ENCODE data around the gene BAIAP2.
A peak's percentile ranks its signal among the peaks of the same experiment; 100 is the strongest.

Gene BAIAP2

GRCh38 chr17:81034779-81035520 lies at the start of gene BAIAP2:
TSS of gene BAIAP2 (plus strand) at chr17:81035151. CDS start at chr17:81035255, 104 bp downstream.
- peak within 1 kb of the TSS; percentile 97 for H3K4me3 Mint-ChIP-seq
- H3K27me3 Mint-ChIP-seq = peaks cover 41% of the 10 kb centered on the region
- peak within 1 kb of the TSS; percentile 83 for H3K27ac Mint-ChIP-seq
- H3K36me3 Mint-ChIP-seq (ENCODE audit: low read depth) = peaks cover 81% of the 10 kb centered on the region
- peaks cover 88% of the 10 kb centered on the region for H3K4me1 Mint-ChIP-seq (ENCODE audit: low read depth)
- no peaks in the 10 kb centered on the region for H3K9me3 Mint-ChIP-seq
- intact Hi-C loops (cut with micrococcal nuclease) = loop anchor here (2.0 to 5.0 kb wide), 2 partner anchors 16 to 43 kb away; partner anchors contain the start of gene CHMP6

- Mint-ChIP-seq H3K9me3 (no peaks in the 10 kb centered on the region), H3K27me3 (peaks cover 45% of the 10 kb centered on the region), H3K36me3 (ENCODE audit: low read depth) (no peaks in the 10 kb centered on the region), H3K4me1 (ENCODE audit: low read depth) (peaks cover 48% of the 10 kb centered on the region), H3K27ac (peak overlapping the region; percentile 87), H3K4me3 (no peak overlapping the region)
- intact Hi-C loops (cut with micrococcal nuclease) = loop anchor here (10.0 kb wide), 1 partner anchor 411 kb away; no protein-coding TSS in a partner anchor
Measured at GRCh38 chr17:80986046-80986445, 48.9 kb upstream of the BAIAP2 start.

- intact Hi-C loops (cut with micrococcal nuclease) = loop anchor here (10.0 kb wide), 1 partner anchor 412 kb away; no protein-coding TSS in a partner anchor
- Mint-ChIP-seq H3K9me3 (no peaks in the 10 kb centered on the region), H3K27ac (peak overlapping the region; percentile 87), H3K36me3 (ENCODE audit: low read depth) (no peaks in the 10 kb centered on the region), H3K27me3 (peaks cover 39% of the 10 kb centered on the region), H3K4me3 (peak overlapping the region; percentile 41), H3K4me1 (ENCODE audit: low read depth) (peaks cover 41% of the 10 kb centered on the region)
Measured at GRCh38 chr17:80986816-80987475, 48.0 kb upstream of the BAIAP2 start.

- Mint-ChIP-seq H3K27me3 (peaks cover 30% of the 10 kb centered on the region), H3K36me3 (ENCODE audit: low read depth) (no peaks in the 10 kb centered on the region), H3K4me1 (ENCODE audit: low read depth) (peaks cover 43% of the 10 kb centered on the region), H3K4me3 (no peak overlapping the region), H3K9me3 (no peaks in the 10 kb centered on the region), H3K27ac (peak overlapping the region; percentile 87)
- intact Hi-C loops (cut with micrococcal nuclease) = loop anchor here (10.0 kb wide), 1 partner anchor 413 kb away; no protein-coding TSS in a partner anchor
Measured at GRCh38 chr17:80987941-80988461, 47.0 kb upstream of the BAIAP2 start.

- Mint-ChIP-seq H3K9me3 (no peaks in the 10 kb centered on the region), H3K36me3 (ENCODE audit: low read depth) (peaks cover 13% of the 10 kb centered on the region), H3K27ac (no peak overlapping the region), H3K4me3 (no peak overlapping the region), H3K4me1 (ENCODE audit: low read depth) (peaks cover 55% of the 10 kb centered on the region), H3K27me3 (peaks cover 23% of the 10 kb centered on the region)
- intact Hi-C loops (cut with micrococcal nuclease) = loop anchor here (10.0 kb wide), 1 partner anchor 415 kb away; no protein-coding TSS in a partner anchor
Measured at GRCh38 chr17:80989586-80989913, 45.4 kb upstream of the BAIAP2 start.

GRCh38 chr17:80990921-80991644 lies 43.9 kb upstream of the BAIAP2 start:
- no peaks in the 10 kb centered on the region for H3K9me3 Mint-ChIP-seq
- peaks cover 28% of the 10 kb centered on the region for H3K36me3 Mint-ChIP-seq (ENCODE audit: low read depth)
- intact Hi-C loops (cut with micrococcal nuclease) = loop anchor here (5.0 kb wide), 1 partner anchor 41 kb away; no protein-coding TSS in a partner anchor
- H3K4me1 Mint-ChIP-seq (ENCODE audit: low read depth) = peaks cover 52% of the 10 kb centered on the region
- peaks cover 23% of the 10 kb centered on the region for H3K27me3 Mint-ChIP-seq
- peak overlapping the region; percentile 70 for H3K4me3 Mint-ChIP-seq
- no peak overlapping the region for H3K27ac Mint-ChIP-seq

GRCh38 chr17:80991645-80992076 lies 43.3 kb upstream of the BAIAP2 start, which contains the start of gene CHMP6:
TSS of gene CHMP6 (plus strand) at chr17:80991841. CDS start at chr17:80991919, 78 bp downstream.
- Mint-ChIP-seq H3K4me1 (ENCODE audit: low read depth) (peaks cover 46% of the 10 kb centered on the region), H3K27ac (no peak within 1 kb of the TSS), H3K4me3 (peak within 1 kb of the TSS; percentile 73), H3K9me3 (no peaks in the 10 kb centered on the region), H3K36me3 (ENCODE audit: low read depth) (peaks cover 34% of the 10 kb centered on the region), H3K27me3 (peaks cover 23% of the 10 kb centered on the region)
- intact Hi-C loops (cut with micrococcal nuclease) = loop anchor here (5.0 kb wide), 1 partner anchor 41 kb away; no protein-coding TSS in a partner anchor

- intact Hi-C loops (cut with micrococcal nuclease) = loop anchor here (5.0 kb wide), 1 partner anchor 40 kb away; no protein-coding TSS in a partner anchor
- peaks cover 41% of the 10 kb centered on the region for H3K36me3 Mint-ChIP-seq (ENCODE audit: low read depth)
- peaks cover 40% of the 10 kb centered on the region for H3K4me1 Mint-ChIP-seq (ENCODE audit: low read depth)
- no peaks in the 10 kb centered on the region for H3K9me3 Mint-ChIP-seq
- H3K27ac Mint-ChIP-seq = no peak overlapping the region
- H3K27me3 Mint-ChIP-seq = peaks cover 23% of the 10 kb centered on the region
- peak overlapping the region; percentile 73 for H3K4me3 Mint-ChIP-seq
Measured at GRCh38 chr17:80992077-80992947, 42.6 kb upstream of the BAIAP2 start.

GRCh38 chr17:80992948-80993624 lies 41.9 kb upstream of the BAIAP2 start:
- Mint-ChIP-seq H3K4me1 (ENCODE audit: low read depth) (peaks cover 32% of the 10 kb centered on the region), H3K36me3 (ENCODE audit: low read depth) (peaks cover 48% of the 10 kb centered on the region), H3K9me3 (no peaks in the 10 kb centered on the region), H3K27ac (no peak overlapping the region), H3K4me3 (peak overlapping the region; percentile 73), H3K27me3 (peaks cover 22% of the 10 kb centered on the region)
- intact Hi-C loops (cut with micrococcal nuclease) = loop anchor here (5.0 kb wide), 1 partner anchor 39 kb away; no protein-coding TSS in a partner anchor

GRCh38 chr17:80995131-80995530 lies 39.8 kb upstream of the BAIAP2 start:
- Mint-ChIP-seq H3K27ac (no peak overlapping the region), H3K9me3 (no peaks in the 10 kb centered on the region), H3K4me3 (no peak overlapping the region), H3K27me3 (peaks cover 9% of the 10 kb centered on the region), H3K36me3 (ENCODE audit: low read depth) (peaks cover 69% of the 10 kb centered on the region), H3K4me1 (ENCODE audit: low read depth) (peaks cover 18% of the 10 kb centered on the region)
- intact Hi-C loops (cut with micrococcal nuclease) = no loop called here

- no peak overlapping the region for H3K27ac Mint-ChIP-seq
- H3K9me3 Mint-ChIP-seq = no peaks in the 10 kb centered on the region
- H3K27me3 Mint-ChIP-seq = peaks cover 10% of the 10 kb centered on the region
- no peak overlapping the region for H3K4me3 Mint-ChIP-seq
- peaks cover 74% of the 10 kb centered on the region for H3K36me3 Mint-ChIP-seq (ENCODE audit: low read depth)
- intact Hi-C loops (cut with micrococcal nuclease) = no loop called here
- peaks cover 25% of the 10 kb centered on the region for H3K4me1 Mint-ChIP-seq (ENCODE audit: low read depth)
Measured at GRCh38 chr17:80996422-80997305, 38.3 kb upstream of the BAIAP2 start.
